GM19452 (cell line): ENCODE data around the gene PEMT.

Source experiments
- ATAC-seq: cut with Tn5 transposase; IDR thresholded peaks from one replicate; pipeline ENCODE4 v1.9.1; 2021; ENCODE audit not compliant: unreplicated experiment

Gene PEMT

DNA sequence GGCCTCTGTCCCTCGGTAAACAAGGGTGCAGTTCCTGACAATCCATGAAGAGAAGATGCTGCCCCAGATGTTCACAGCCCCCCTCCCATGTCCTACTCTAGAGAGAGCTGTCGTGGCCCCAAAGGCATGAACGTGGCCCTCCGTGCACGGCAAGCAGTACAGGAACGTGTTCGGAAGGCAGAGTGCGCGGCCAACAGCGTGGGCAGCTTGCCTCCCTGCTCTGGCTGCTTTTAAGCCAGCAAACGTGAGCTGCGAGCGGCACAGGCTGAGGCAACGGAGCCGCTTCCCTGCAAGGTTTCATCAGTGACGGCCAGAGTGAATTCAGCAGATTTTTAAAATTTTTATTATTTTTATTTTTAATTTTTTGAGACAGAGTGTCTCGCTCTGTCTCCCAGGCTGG is 37.2 kb downstream of the PEMT start:
- no peak for ATAC-seq

DNA sequence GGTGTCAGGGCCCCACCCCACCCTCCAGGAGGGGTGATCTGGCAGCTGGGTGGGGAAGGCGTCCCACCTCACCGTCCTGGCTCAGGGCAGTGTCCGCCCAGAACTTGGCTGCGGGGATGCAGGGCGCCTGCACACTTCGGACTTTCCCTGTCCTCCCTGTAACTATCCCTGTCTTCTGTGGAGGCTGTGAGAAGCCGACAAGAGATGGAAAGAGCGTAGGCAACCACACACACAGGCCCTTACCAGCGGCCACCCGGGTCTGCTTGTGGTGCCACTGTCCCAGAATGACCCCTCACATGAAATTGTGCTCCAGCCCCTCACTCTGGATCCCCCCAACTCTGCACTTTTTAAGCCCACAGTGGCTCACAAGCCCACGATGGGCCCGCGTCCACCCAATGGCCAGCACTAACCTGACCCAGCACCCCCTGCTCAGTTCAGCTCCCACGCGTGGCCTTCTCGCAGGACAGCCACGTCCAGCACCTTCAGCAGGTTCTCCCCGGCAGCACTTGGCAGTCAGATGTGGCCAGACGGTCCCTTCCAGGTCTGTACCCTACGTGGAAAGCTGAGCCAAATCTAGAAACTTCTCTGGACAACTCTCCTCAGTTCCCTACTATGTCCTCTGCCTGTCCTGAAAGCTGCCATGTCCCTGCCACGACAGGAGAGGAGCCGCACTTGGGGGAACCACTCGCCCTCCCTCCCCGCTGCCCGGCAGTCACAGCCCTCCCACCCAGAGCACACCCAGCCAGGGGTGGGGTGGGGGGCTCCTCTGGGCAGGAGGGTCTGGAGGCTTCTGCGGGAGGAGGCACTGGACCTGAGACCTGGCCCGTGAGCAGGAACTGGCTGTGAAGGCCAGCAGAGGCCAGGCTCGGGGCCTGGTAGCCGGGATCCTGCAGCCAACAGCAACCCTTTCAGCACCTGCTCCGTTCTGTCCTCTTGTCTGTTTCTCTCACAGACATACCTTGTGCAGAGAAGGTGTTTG is 38.0 kb downstream of the PEMT start:
- no peak for ATAC-seq

DNA sequence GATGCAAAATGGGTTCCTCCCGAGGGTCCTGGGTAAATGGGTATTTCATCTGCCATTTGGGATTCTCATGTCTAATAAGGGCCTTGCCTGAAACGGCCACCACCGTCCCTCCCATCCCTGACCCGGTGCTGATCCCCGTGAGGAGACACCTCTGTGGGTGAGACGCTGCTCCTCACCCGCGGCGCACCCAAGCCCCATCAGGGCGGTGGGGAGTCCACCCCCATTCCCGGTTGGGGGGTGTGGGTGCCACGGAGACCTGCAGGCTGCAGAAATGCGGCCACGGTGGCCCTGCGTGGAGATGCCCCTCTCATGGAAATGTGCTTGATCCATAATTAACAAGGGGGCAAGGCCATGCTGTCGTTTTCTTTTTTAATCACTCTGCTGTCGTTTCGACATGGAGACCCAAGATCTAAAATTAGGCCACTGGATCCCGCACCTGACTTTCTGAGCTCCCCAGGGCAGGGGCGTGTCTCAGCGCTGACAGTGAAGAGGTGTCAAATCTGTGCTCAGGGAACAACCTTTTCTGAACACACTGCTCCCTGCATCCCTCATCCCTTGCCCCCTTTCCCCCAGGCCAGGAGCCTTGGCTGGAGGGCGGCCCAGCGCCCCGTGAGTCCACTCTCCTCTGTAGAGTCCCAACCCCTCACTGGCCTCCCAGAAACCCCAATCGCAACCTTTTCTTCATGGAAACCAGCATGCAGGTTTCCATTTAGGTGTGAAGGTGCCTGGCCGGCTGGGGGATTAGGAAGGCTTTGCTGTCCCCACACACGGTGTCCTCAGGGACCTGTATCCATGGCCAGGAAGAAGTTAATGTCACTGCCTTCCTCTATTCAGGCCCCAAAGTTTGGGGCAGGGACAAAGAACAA is 38.9 kb downstream of the PEMT start:
- no peak for ATAC-seq

DNA sequence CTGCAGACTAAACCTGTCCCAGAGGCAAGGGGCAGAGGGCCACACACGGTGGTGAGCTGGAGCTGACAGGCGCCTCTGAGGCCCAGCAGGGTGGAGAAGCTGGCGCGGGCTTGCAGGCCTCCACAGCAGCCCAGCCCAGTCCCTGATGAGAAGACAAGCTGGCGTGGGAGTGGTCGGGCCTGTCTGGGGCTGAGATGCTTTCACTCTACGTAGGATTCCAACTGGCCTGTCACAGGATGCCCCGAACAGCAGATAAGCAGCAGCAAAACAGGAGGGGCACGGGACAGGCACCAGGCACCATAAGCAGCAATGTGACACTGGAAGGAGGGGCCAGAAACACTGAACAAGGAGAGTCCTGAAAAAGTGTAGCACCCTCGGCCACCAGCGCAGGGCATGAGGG is 40.1 kb downstream of the PEMT start:
- ATAC-seq: no peak

GRCh38 chr17:17549732-17550366 is 41.7 kb downstream of the PEMT start:
- no peak for ATAC-seq

DNA sequence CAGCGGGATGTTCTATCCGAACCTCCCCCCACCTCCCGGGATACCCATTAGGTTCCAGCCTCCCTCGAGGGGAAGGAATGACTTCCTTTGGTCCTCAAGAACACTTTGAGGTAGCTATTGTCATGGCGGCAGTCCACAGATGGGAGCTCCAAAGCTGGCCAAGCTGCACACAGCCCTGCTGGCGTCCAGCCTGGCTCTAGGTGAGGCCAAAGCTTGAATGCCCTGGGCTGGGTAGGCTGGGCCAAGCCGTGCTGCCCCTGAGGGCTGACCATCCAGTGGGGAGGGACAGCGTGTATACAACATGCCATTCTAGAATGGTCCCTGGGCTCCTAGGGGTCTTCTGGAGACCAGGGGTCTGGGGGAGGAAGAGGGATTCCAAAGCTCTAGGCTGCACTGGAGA is 43.5 kb downstream of the PEMT start:
- no peak for ATAC-seq

DNA sequence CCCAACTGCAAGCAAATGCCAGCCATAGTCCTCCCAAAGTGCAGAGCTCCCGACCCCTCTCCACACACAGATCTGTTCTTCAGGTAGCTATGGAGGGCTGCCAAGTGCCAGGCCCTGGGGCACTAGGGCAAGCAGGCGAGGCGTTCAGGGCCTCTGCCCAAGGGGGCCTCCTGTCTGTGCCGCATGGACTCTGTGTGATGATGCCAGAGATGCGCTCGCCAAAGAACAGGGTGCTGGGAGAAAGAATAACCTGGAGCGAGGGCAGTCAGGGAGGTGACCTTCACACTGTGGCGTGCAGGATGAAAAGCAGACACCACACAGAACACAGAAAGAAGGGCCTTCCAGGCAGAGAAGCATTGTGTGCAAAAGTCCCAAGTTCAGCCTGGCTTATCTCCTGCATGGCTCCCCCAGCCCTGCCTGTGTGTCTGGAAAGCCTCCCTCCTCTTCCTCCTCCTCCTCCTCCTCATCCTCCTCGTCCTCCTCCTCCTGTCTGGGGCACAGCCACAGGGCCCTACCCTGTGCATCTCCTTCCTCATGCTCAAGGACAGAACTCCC is 44.2 kb downstream of the PEMT start:
- no peak for ATAC-seq

- ATAC-seq: no peak
Measured at GRCh38 chr17:17546399-17547185, 44.9 kb downstream of the PEMT start.

- no peak for ATAC-seq
Measured at GRCh38 chr17:17545984-17546383, 45.5 kb downstream of the PEMT start.

GRCh38 chr17:17545031-17545820 is 46.3 kb downstream of the PEMT start:
- no peak for ATAC-seq

GRCh38 chr17:17542906-17543635 is 48.4 kb downstream of the PEMT start:
- no peak for ATAC-seq

GRCh38 chr17:17541640-17542001 is 49.9 kb downstream of the PEMT start:
- ATAC-seq: no peak

DNA sequence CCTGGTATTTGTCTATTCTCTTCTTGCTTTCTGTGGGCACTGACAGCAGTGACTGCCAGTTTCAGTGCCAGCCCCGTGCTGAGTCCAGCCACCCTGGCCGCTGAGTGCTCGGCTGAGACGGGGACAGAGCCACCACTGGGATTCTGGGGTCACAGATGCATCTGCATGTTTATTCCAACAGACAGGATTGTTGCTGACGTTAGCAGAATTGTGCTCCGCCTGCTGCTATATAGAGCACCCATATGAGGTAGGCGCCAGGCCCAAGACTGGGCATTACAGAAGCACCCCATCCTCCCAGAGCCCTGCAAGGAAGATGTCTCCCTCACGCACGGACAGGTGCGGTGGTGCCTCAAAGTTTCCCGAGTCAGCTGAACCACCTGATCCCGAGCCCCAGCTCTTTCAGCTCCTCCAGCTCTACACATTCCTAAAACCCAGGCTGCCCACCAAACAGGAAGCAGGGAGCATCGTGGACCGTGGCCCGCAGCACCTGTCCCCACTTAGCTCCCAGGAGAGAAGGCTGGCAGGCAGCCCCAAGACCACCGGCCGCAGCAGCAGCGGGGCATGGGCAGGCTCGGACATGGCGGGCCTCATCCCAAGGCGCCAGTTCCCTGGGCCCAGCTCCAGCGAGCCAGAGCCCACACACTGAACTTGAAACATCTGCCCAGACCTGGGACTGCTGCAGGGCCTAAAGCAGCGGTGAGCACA is 50.4 kb downstream of the PEMT start:
- ATAC-seq: no peak

DNA sequence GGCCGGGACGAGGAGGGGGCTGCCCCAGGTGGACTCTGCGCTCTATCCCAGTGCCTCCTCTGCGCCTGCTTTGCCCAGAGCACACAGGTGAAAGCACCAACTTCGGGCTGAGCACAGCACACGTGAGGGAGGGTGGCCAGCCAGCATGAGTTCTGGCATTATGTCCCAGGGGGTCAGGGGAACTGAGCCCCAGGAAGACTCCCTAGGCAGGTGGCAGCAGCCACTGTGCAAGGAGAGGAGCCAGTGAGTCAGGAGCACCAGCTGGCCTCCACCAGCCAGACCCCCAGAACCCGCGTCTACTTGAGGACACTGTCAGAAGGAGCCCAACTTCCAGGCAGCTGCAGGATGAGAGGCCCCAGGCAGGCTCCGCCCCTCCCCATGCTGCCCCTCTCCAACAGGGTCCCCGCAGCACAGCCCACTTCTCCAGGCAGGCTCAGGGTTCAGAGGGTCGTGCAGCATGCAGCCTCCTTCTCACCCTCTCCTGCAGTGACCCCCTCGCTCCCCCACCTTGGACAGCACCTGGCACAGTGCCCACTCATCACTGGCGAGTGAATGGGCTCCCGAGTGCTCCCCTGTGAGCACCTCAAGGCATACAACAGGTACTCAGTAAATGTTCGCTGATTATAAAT is 51.1 kb downstream of the PEMT start:
- no peak for ATAC-seq

DNA sequence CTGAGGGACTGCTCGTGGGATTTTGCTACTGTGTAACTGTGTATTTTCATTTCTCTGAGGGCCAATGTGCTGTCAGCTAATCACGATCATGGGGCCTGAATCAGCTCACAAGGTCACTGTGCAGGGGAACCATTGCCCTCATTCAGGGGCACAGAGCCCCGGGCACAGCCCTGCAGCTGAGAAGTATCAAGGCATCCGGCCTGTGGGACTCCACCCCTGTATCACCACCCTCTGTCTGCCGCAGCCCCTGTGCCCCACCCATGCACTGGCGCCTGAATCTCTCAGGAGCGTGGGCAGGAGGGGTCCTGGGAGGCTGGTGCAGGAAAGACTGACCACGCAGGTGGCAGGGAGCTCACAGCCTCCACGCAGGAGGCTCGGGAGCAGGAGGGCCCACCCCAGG is 51.9 kb downstream of the PEMT start:
- ATAC-seq: no peak

- ATAC-seq: no peak
Measured at GRCh38 chr17:17538417-17539391, 52.8 kb downstream of the PEMT start.
